PC-9 (cell line): ENCODE measurements around the gene ESPN. TPM values are rescaled to one million over a fixed set of nuclear protein-coding genes. Genes with fewer than 3 reads are reported as not detected.

Experiments
- BruUV-seq: library from RNA; stranded (reverse); fragments of 400-500 nt; replicated peaks from 2 replicates; lab custom pipeline; 2021; lab: Mats Ljungman, UMichigan
- CTCF ChIA-PET: fragments of 300-600 bp; sonication (Branson Sonifier 250); formaldehyde crosslinking; loops from one replicate; lab custom pipeline; 2022; ENCODE audit warnings: antibody characterized with exemption; lab: Charles Lee
- POLR2A ChIA-PET: fragments of 300-600 bp; sonication (Branson Sonifier 250); formaldehyde crosslinking; loops from one replicate; lab custom pipeline; 2022; ENCODE audit warnings: antibody characterized with exemption; ENCODE audit not compliant: unreplicated experiment; lab: Charles Lee
- DNase-seq, 2 experiments: peaks; one replicate each; pipeline versions ENCODE4 v3.0.0 to v3.0.0-alpha.2; 2015 to 2022; ENCODE audit warnings: mixed read lengths in 1 of 2
- H2AFZ ChIP-seq: fragments of 200-600 bp; sonication (generic); 2 replicates; pipeline ENCODE4 v1.8.1; 2017; ENCODE audit warnings: antibody characterized with exemption
- H3F3A ChIP-seq: fragments of 200-600 bp; sonication (generic); 2 replicates; pipeline ENCODE4 v1.8.1; 2017; ENCODE audit warnings: antibody characterized with exemption, mild to moderate bottlenecking, low read depth; ENCODE audit not compliant: insufficient read depth
- H3K27ac ChIP-seq: fragments of 200-600 bp; sonication (generic); 2 replicates; pipeline ENCODE4 v1.6.1; 2016; ENCODE audit warnings: mixed run types
- H3K27me3 ChIP-seq: fragments of 200-600 bp; sonication (generic); 2 replicates; pipeline ENCODE4 v1.6.1; 2016; ENCODE audit warnings: low read depth, mixed run types; ENCODE audit not compliant: insufficient read depth
- H3K36me3 ChIP-seq: fragments of 200-600 bp; sonication (generic); 2 replicates; pipeline ENCODE4 v1.6.1; 2016; ENCODE audit warnings: low read depth, mixed run types
- H3K4me1 ChIP-seq: fragments of 200-600 bp; sonication (generic); replicated peaks from 2 replicates; pipeline ENCODE4 v1.6.1; 2016; ENCODE audit warnings: mixed run types; ENCODE audit not compliant: insufficient read depth
- H3K4me2 ChIP-seq: fragments of 200-600 bp; sonication (generic); 2 replicates; pipeline ENCODE4 v1.6.1; 2017; ENCODE audit warnings: mixed run types
- H3K4me3 ChIP-seq: fragments of 200-600 bp; sonication (generic); 2 replicates; pipeline ENCODE4 v1.6.1; 2016; ENCODE audit warnings: mixed run types
- H3K79me2 ChIP-seq: fragments of 200-600 bp; sonication (generic); 2 replicates; pipeline ENCODE4 v1.6.1; 2017; ENCODE audit warnings: low read depth, mixed run types
- H3K9me2 ChIP-seq: fragments of 200-600 bp; sonication (generic); 2 replicates; pipeline ENCODE4 v1.8.1; 2017; ENCODE audit warnings: mild to moderate bottlenecking; ENCODE audit not compliant: insufficient read depth
- H3K9me3 ChIP-seq: fragments of 200-600 bp; sonication (generic); 2 replicates; pipeline ENCODE4 v1.8.1; 2016; ENCODE audit warnings: low read depth; ENCODE audit not compliant: insufficient read depth
- H4K20me1 ChIP-seq: fragments of 200-600 bp; sonication (generic); 2 replicates; pipeline ENCODE4 v1.8.1; 2017; ENCODE audit not compliant: insufficient read depth
- CTCF ChIP-seq: fragments of 200-600 bp; sonication (generic); conservative IDR thresholded peaks from 2 replicates; pipeline ENCODE4 v1.6.1; 2017; ENCODE audit warnings: mixed run types, antibody characterized with exemption, mild to moderate bottlenecking, moderate library complexity
- EZH2 ChIP-seq: fragments of 200-600 bp; sonication (generic); IDR thresholded peaks from 2 replicates; pipeline ENCODE4 v1.8.0; 2017; ENCODE audit warnings: antibody characterized with exemption, low read depth
- intact Hi-C: fragments of 100-400 bp; cut with micrococcal nuclease; formaldehyde crosslinking; loops from one replicate; pipeline ENCODE4 v1.10.0; 2022; ENCODE audit not compliant: unreplicated experiment
- total RNA-seq: library from RNA; stranded (reverse); gene quantifications from 2 replicates; pipeline ENCODE4 v1.2.3, GENCODE V29; 2021

Gene ESPN
- total RNA-seq, 1 experiment from 2014 or later, result 18.6 TPM

DNA sequence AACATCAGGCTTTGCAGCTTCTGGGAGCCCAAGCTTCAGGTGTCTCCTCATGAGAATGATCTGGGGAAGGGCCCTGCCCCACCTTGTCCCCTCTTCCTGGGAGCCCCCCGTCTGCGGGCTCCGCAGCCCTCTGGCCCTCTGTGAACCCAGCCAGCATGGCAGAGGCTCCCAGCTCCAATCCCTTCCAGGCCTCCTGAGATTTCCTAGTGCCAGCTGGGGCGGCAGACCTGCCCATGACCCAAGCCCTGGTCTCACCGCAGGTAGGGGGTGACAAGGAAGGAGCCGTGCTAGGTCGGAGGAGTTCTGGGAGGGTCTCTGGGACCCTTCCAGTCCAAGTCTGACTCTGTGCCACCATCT is 59.2 kb downstream of the ESPN start:
- Histone ChIP-seq H3K79me2 (no peaks in the 10 kb centered on the region), H3K36me3 (no peaks in the 10 kb centered on the region), H4K20me1 (no peaks in the 10 kb centered on the region), H3K9me2 (no peaks in the 10 kb centered on the region), H3K4me3 (no peak overlapping the region), H3K4me2 (no peak overlapping the region), H3F3A (no peaks in the 10 kb centered on the region), H3K9me3 (no peaks in the 10 kb centered on the region), H2AFZ (no peak overlapping the region), H3K27ac (no peak overlapping the region), H3K27me3 (no peaks in the 10 kb centered on the region), H3K4me1 (no peaks in the 10 kb centered on the region)
- intact Hi-C loops, result no loop called here
- ChIA-PET POLR2A (no interaction called here), CTCF (no interaction called here)
- DNase-seq, result no peak
- no TSS peak for BruUV-seq
- TF ChIP-seq CTCF, result no peak
- TF ChIP-seq EZH2, result no peak

DNA sequence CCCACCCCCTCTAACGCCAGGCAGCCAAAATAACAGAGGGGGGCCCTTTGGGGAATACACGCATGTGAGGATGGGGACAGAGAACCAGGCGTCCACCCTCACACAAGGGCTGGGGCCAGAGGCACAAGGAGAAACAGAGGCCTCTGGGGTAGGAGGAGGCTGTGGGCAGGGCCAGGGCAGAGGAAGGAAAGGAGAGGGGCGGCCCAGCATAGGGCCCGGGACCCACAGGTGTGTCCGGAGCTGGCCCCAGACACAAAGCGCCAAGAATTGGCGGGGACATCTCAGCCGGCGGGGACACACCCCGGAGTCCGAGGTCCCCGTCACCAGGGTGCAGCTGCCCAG is 60.2 kb downstream of the ESPN start:
- Histone ChIP-seq H4K20me1 (no peaks in the 10 kb centered on the region), H2AFZ (no peak overlapping the region), H3K9me3 (no peaks in the 10 kb centered on the region), H3F3A (no peaks in the 10 kb centered on the region), H3K4me1 (peaks cover 8% of the 10 kb centered on the region; the same call in 1 of the 2 replicates), H3K4me2 (no peak overlapping the region), H3K27ac (no peak overlapping the region), H3K9me2 (no peaks in the 10 kb centered on the region), H3K4me3 (no peak overlapping the region), H3K27me3 (no peaks in the 10 kb centered on the region), H3K36me3 (no peaks in the 10 kb centered on the region), H3K79me2 (no peaks in the 10 kb centered on the region)
- TF ChIP-seq CTCF, result no peak
- BruUV-seq, result no TSS peak
- CTCF ChIA-PET, result no interaction called here
- no peak for DNase-seq
- POLR2A ChIA-PET, result no interaction called here
- intact Hi-C loops, result loop anchor here (5.0 kb wide), 1 partner anchor 237 kb away; no protein-coding TSS in a partner anchor

DNA sequence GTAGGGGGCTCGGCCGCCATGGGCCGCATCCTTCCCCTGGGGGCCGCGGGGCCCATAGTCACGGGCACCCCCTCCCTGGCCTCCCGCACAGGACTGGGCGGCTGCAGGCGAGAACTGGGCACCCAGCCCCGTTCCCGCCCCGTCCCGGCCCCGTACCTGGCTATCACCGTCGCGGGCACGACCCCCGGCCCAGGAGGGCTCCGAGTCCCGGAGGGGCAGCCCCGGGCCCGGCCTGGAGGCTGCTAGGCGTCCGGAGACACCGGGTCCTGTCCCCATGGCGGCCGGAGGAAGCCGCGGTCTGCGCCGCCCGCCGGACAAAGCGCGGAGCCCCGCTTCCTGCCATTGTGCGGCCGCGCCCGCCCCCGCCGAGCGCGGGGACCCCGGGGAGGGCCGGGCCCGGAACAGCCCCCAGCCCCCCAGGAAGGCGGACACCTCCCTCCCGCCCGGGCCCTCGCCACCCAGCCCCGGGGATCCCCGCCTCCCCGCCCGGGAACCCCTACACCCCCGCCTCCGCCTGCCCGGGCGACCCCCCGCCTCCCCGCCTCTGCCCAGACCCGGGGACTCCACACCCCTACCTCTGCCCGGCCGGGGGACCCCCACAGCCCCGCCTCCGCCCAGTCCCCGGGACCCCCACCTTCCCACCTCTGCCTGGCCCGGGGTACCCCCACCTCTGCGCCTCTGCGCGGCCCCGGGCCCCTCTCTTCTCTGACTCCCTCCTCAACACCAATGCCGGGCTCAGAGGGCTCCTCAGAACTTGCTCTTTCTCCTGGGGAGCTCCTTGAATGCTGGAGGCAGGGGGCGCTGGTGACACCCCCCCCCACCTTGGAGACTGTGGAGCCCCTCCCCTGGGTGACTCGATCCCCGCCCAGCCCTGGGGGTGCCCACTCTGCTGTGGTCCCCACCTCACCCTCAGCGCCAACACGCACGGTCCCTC is 60.9 kb downstream of the ESPN start:
- Histone ChIP-seq H3K27ac (no peak overlapping the region), H3F3A (no peaks in the 10 kb centered on the region), H2AFZ (no peak overlapping the region), H3K79me2 (no peaks in the 10 kb centered on the region), H3K4me3 (no peak overlapping the region), H3K27me3 (no peaks in the 10 kb centered on the region), H4K20me1 (no peaks in the 10 kb centered on the region), H3K36me3 (no peaks in the 10 kb centered on the region), H3K9me2 (no peaks in the 10 kb centered on the region), H3K4me2 (no peak overlapping the region), H3K9me3 (no peaks in the 10 kb centered on the region), H3K4me1 (peaks cover 8% of the 10 kb centered on the region; the same call in 1 of the 2 replicates)
- TF ChIP-seq CTCF (no peak), EZH2 (no peak)
- ChIA-PET POLR2A (no interaction called here), CTCF (interaction anchor here (0.6 to 0.8 kb wide), 3 partner anchors 36 to 53 kb away, joined by 3 to 6 read pairs (median 3); no protein-coding TSS in a partner anchor)
- no peak for DNase-seq
- no TSS peak for BruUV-seq
- intact Hi-C loops, result loop anchor here (5.0 kb wide), 1 partner anchor 238 kb away; no protein-coding TSS in a partner anchor
